EH (cell line): ENCODE measurements around the gene TMPRSS6.

Source experiments
- DNase-seq: peaks from one replicate; pipeline ENCODE4 v3.0.0-alpha.2; 2015; ENCODE audit warnings: low read depth

TMPRSS6 gene

GRCh38 chr22:37140686-37141323, 31.3 kb upstream of the TMPRSS6 start:
- no peak for DNase-seq

GRCh38 chr22:37139762-37140161, 30.2 kb upstream of the TMPRSS6 start:
- no peak for DNase-seq

GRCh38 chr22:37138849-37139561, 29.5 kb upstream of the TMPRSS6 start:
- peak; percentile 57 for DNase-seq

GRCh38 chr22:37137903-37138665, 28.6 kb upstream of the TMPRSS6 start:
- no peak for DNase-seq

- DNase-seq, result no peak
These were observed 27.6 kb upstream of the TMPRSS6 start for GRCh38 chr22:37137131-37137530.

- no peak for DNase-seq
These were observed 25.5 kb upstream of the TMPRSS6 start for GRCh38 chr22:37135023-37135422.

GRCh38 chr22:37133304-37134018, 23.9 kb upstream of the TMPRSS6 start:
- DNase-seq, result no peak

GRCh38 chr22:37132773-37133172, 23.3 kb upstream of the TMPRSS6 start:
- no peak for DNase-seq

- no peak for DNase-seq
These were observed 20.4 kb upstream of the TMPRSS6 start for GRCh38 chr22:37129866-37130441.

- DNase-seq, result no peak
These were observed 19.2 kb upstream of the TMPRSS6 start for GRCh38 chr22:37128555-37129281.

GRCh38 chr22:37127350-37127878, 17.9 kb upstream of the TMPRSS6 start:
- DNase-seq, result no peak

- DNase-seq, result no peak
These were observed 17.4 kb upstream of the TMPRSS6 start for GRCh38 chr22:37126882-37127281.

- DNase-seq, result no peak
These were observed 16.9 kb upstream of the TMPRSS6 start for GRCh38 chr22:37126383-37126782.

GRCh38 chr22:37123649-37124048, 14.1 kb upstream of the TMPRSS6 start:
- DNase-seq, result no peak

GRCh38 chr22:37122598-37123180, 13.2 kb upstream of the TMPRSS6 start:
- DNase-seq, result no peak

GRCh38 chr22:37121887-37122591, 12.5 kb upstream of the TMPRSS6 start:
- DNase-seq, result peak; percentile 70

GRCh38 chr22:37120569-37121340, 11.2 kb upstream of the TMPRSS6 start:
- no peak for DNase-seq

GRCh38 chr22:37119872-37120271, 10.4 kb upstream of the TMPRSS6 start:
- DNase-seq, result no peak

GRCh38 chr22:37118083-37118482, 8.6 kb upstream of the TMPRSS6 start:
- DNase-seq, result no peak
